ENCODE results near the gene SOCS6. TPM values are rescaled to one million over a fixed set of nuclear protein-coding genes. Genes with fewer than 3 reads are reported as not detected.

Gene SOCS6
- total and polyA plus RNA-seq, 2 of the 13 experiments (the other 11 are each of a cell fraction or from before 2014, with no cell fraction given), result 18.6 to 38.3 TPM

DNA sequence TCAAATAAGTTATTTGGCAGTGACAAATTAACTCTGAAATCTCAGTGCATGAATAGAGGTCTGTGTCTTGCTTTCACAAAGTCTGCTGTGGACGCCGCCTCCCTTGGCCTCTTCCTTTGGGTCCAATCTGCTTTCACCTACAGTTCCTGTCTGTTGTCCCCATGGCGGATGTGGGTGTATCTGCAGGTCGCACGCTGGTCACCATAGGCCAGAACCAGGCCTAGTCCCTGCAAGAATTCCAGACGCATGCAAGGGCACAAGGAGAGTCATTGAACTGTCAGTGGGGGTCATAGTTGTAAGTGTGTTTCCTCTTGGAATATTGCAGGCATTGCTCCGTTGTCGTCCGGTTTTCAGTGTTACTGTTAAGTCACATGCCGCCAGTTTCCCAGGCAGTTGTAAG lies 7.4 kb downstream of the SOCS6 start (continued):
- TF ChIP-seq ZNF292 (CRISPR knock-in tag; IDR thresholded peaks at IDR 0.05; ENCODE audit: borderline replicate concordance, low read depth) (peak; percentile 84; the same call in 1 of the 2 replicates), ZNF160 (CRISPR knock-in tag; IDR thresholded peaks at IDR 0.05) (no peak), ZMYM4 (CRISPR knock-in tag; IDR thresholded peaks at IDR 0.05) (peak; percentile 85), HOXA3 (CRISPR knock-in tag; IDR thresholded peaks at IDR 0.05) (peak; percentile 83), MIER3 (CRISPR knock-in tag; IDR thresholded peaks at IDR 0.05; ENCODE audit: borderline replicate concordance) (peak; percentile 44; the same call in 1 of the 2 replicates), KLF6 (CRISPR knock-in tag; IDR thresholded peaks at IDR 0.05) (no peak), CENPX (CRISPR knock-in tag; IDR thresholded peaks at IDR 0.05) (no peak), TAF15 (IDR thresholded peaks at IDR 0.05; ENCODE audit: low read depth, low read length, poor library complexity, severe bottlenecking) (no peak), ZNF563 (CRISPR knock-in tag; IDR thresholded peaks at IDR 0.05) (no peak), TBP (CRISPR knock-in tag; IDR thresholded peaks at IDR 0.05) (no peak), MATR3 (CRISPR knock-in tag; IDR thresholded peaks at IDR 0.05) (no peak), ZNF335 (CRISPR knock-in tag; IDR thresholded peaks at IDR 0.05) (no peak), ZNF713 (CRISPR knock-in tag; IDR thresholded peaks at IDR 0.05) (no peak), EED (CRISPR knock-in tag; IDR thresholded peaks at IDR 0.05) (no peak), RARA (CRISPR knock-in tag; IDR thresholded peaks at IDR 0.05) (peak; percentile 89), CBX1 (IDR thresholded peaks at IDR 0.05; ENCODE audit: low read depth) (peak; percentile 36), RFX1 (IDR thresholded peaks at IDR 0.05) (no peak), ZNF709 (CRISPR knock-in tag; IDR thresholded peaks at IDR 0.05) (no peak), ZNF557 (CRISPR knock-in tag; IDR thresholded peaks at IDR 0.05) (0 out of 2 replicates have a peak, but pooled peaks have one; percentile 30), SRF (IDR thresholded peaks at IDR 0.05; ENCODE audit: low read depth, low read length) (no peak), ZNF768 (CRISPR knock-in tag; IDR thresholded peaks at IDR 0.05) (no peak), ZNF205 (CRISPR knock-in tag; IDR thresholded peaks at IDR 0.05) (no peak), PAX8 (CRISPR knock-in tag; IDR thresholded peaks at IDR 0.05; ENCODE audit: borderline replicate concordance) (no peak), ZNF225 (CRISPR knock-in tag; IDR thresholded peaks at IDR 0.05) (no peak), ZNF703 (CRISPR knock-in tag; IDR thresholded peaks at IDR 0.05; ENCODE audit: borderline replicate concordance) (no peak), CBX5 (CRISPR knock-in tag; IDR thresholded peaks at IDR 0.05; ENCODE audit: borderline replicate concordance) (peak; percentile 22; the same call in 1 of the 2 replicates)
- TF ChIP-seq, protein P1, sequence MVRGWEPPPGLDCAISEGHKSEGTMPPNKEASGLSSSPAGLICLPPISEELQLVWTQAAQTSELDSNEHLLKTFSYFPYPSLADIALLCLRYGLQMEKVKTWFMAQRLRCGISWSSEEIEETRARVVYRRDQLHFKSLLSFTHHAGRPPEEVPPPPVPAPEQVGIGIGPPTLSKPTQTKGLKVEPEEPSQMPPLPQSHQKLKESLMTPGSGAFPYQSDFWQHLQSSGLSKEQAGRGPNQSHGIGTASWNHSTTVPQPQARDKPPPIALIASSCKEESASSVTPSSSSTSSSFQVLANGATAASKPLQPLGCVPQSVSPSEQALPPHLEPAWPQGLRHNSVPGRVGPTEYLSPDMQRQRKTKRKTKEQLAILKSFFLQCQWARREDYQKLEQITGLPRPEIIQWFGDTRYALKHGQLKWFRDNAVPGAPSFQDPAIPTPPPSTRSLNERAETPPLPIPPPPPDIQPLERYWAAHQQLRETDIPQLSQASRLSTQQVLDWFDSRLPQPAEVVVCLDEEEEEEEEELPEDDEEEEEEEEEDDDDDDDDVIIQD (CRISPR knock-in tag; IDR thresholded peaks at IDR 0.05; ENCODE audit: low read depth), result peak; percentile 88
- TF ChIP-seq, protein P2, sequence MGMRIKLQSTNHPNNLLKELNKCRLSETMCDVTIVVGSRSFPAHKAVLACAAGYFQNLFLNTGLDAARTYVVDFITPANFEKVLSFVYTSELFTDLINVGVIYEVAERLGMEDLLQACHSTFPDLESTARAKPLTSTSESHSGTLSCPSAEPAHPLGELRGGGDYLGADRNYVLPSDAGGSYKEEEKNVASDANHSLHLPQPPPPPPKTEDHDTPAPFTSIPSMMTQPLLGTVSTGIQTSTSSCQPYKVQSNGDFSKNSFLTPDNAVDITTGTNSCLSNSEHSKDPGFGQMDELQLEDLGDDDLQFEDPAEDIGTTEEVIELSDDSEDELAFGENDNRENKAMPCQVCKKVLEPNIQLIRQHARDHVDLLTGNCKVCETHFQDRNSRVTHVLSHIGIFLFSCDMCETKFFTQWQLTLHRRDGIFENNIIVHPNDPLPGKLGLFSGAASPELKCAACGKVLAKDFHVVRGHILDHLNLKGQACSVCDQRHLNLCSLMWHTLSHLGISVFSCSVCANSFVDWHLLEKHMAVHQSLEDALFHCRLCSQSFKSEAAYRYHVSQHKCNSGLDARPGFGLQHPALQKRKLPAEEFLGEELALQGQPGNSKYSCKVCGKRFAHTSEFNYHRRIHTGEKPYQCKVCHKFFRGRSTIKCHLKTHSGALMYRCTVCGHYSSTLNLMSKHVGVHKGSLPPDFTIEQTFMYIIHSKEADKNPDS (CRISPR knock-in tag; IDR thresholded peaks at IDR 0.05), result no peak
- TF ChIP-seq, protein P3, sequence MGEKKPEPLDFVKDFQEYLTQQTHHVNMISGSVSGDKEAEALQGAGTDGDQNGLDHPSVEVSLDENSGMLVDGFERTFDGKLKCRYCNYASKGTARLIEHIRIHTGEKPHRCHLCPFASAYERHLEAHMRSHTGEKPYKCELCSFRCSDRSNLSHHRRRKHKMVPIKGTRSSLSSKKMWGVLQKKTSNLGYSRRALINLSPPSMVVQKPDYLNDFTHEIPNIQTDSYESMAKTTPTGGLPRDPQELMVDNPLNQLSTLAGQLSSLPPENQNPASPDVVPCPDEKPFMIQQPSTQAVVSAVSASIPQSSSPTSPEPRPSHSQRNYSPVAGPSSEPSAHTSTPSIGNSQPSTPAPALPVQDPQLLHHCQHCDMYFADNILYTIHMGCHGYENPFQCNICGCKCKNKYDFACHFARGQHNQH (CRISPR knock-in tag; IDR thresholded peaks at IDR 0.05), result peak; percentile 39; the same call in 1 of the 2 replicates

Data from HepG2 (cell line).